ENCODE data around the gene PEX7.
"Not testable (repeated sequence)": the region's sequence is repeated elsewhere in the genome, so short reads cannot be mapped to it uniquely, and the experiment has no call there.

PEX7 gene

GRCh38 chr6:136840276-136841001, 18.0 kb downstream of the PEX7 start:
- no peak overlapping the region for H3K4me3 ChIP-seq (ENCODE audit: low read depth, low read length)

- H3K4me3 ChIP-seq (ENCODE audit: low read depth, low read length), result no peak overlapping the region
These were observed 20.8 kb downstream of the PEX7 start for GRCh38 chr6:136843210-136843609.

GRCh38 chr6:136846046-136846445, 23.7 kb downstream of the PEX7 start:
- H3K4me3 ChIP-seq (ENCODE audit: low read depth, low read length), result no peak overlapping the region

- H3K4me3 ChIP-seq (ENCODE audit: low read depth, low read length), result not testable (repeated sequence)
These were observed 24.1 kb downstream of the PEX7 start for GRCh38 chr6:136846477-136846876.

- H3K4me3 ChIP-seq (ENCODE audit: low read depth, low read length), result not testable (repeated sequence)
These were observed 27.7 kb downstream of the PEX7 start for GRCh38 chr6:136849979-136850563.

- no peak overlapping the region for H3K4me3 ChIP-seq (ENCODE audit: low read depth, low read length)
These were observed 37.0 kb downstream of the PEX7 start for GRCh38 chr6:136859430-136859829.

- H3K4me3 ChIP-seq (ENCODE audit: low read depth, low read length), result no peak overlapping the region
These were observed 37.7 kb downstream of the PEX7 start for GRCh38 chr6:136860043-136860442.

- H3K4me3 ChIP-seq (ENCODE audit: low read depth, low read length), result no peak overlapping the region
These were observed 40.3 kb downstream of the PEX7 start for GRCh38 chr6:136862662-136863061.

- no peak overlapping the region for H3K4me3 ChIP-seq (ENCODE audit: low read depth, low read length)
These were observed 41.4 kb downstream of the PEX7 start for GRCh38 chr6:136863752-136864151.

- no peak overlapping the region for H3K4me3 ChIP-seq (ENCODE audit: low read depth, low read length)
These were observed 42.3 kb downstream of the PEX7 start for GRCh38 chr6:136864676-136865075.

GRCh38 chr6:136866872-136867416, 44.6 kb downstream of the PEX7 start:
- H3K4me3 ChIP-seq (ENCODE audit: low read depth, low read length), result no peak overlapping the region

- H3K4me3 ChIP-seq (ENCODE audit: low read depth, low read length), result no peak overlapping the region
These were observed 47.1 kb downstream of the PEX7 start for GRCh38 chr6:136869451-136869850.

- H3K4me3 ChIP-seq (ENCODE audit: low read depth, low read length), result no peak overlapping the region
These were observed 51.4 kb downstream of the PEX7 start for GRCh38 chr6:136873748-136874147.

- H3K4me3 ChIP-seq (ENCODE audit: low read depth, low read length), result not testable (repeated sequence)
These were observed 54.1 kb downstream of the PEX7 start for GRCh38 chr6:136876469-136876868.

- H3K4me3 ChIP-seq (ENCODE audit: low read depth, low read length), result no peak overlapping the region
These were observed 58.5 kb downstream of the PEX7 start for GRCh38 chr6:136880748-136881460.

- no peak overlapping the region for H3K4me3 ChIP-seq (ENCODE audit: low read depth, low read length)
These were observed 63.7 kb downstream of the PEX7 start for GRCh38 chr6:136886091-136886490.

- no peak overlapping the region for H3K4me3 ChIP-seq (ENCODE audit: low read depth, low read length)
These were observed 65.6 kb downstream of the PEX7 start for GRCh38 chr6:136887953-136888352.

GRCh38 chr6:136889271-136890193, 67.1 kb downstream of the PEX7 start:
- H3K4me3 ChIP-seq (ENCODE audit: low read depth, low read length), result no peak overlapping the region

- no peak overlapping the region for H3K4me3 ChIP-seq (ENCODE audit: low read depth, low read length)
These were observed 67.9 kb downstream of the PEX7 start for GRCh38 chr6:136890194-136890839.

- H3K4me3 ChIP-seq (ENCODE audit: low read depth, low read length), result no peak overlapping the region
These were observed 68.6 kb downstream of the PEX7 start for GRCh38 chr6:136890986-136891385.

Measured in iPS-11a (cell line).